Naive thymus-derived CD4-positive, alpha-beta T cell (primary cell): Measurements from ENCODE around the gene AGBL1. TPM values are rescaled to one million over a fixed set of nuclear protein-coding genes. Genes with fewer than 3 reads are reported as not detected.
A peak's percentile ranks its signal among the peaks of the same experiment; 100 is the strongest.

Experiments
- ATAC-seq: fragments of 150-1000 bp; cut with Tn5 transposase; 2 replicates; pipeline ENCODE4 v1.10.0; 2021; ENCODE audit warnings: mild to moderate bottlenecking, moderate library complexity
- CTCF ChIA-PET: fragments of 350-600 bp; sonication (Branson Sonifier 250); formaldehyde crosslinking; loops from one replicate; lab custom pipeline; 2021; ENCODE audit warnings: antibody characterized with exemption; lab: Charles Lee
- POLR2A ChIA-PET: fragments of 350-600 bp; sonication (Branson Sonifier 250); formaldehyde crosslinking; loops from one replicate; lab custom pipeline; 2021; ENCODE audit warnings: antibody characterized with exemption, inconsistent platforms; lab: Charles Lee
- DNase-seq, 9 donors: peaks; one replicate each; pipeline versions ENCODE4 v3.0.0 to v3.0.0-alpha.2; 2020 to 2022; ENCODE audit warnings: mixed read lengths in 1 of 9
- H3K27ac ChIP-seq: one replicate; pipeline ENCODE4 v1.7.0; 2013; ENCODE audit warnings: mild to moderate bottlenecking, low read depth, low read length, moderate library complexity
- H3K27me3 ChIP-seq, 2 donors: one replicate each; pipeline ENCODE4 v1.7.0; 2013; ENCODE audit warnings: low read length in 2 of 2, mild to moderate bottlenecking in 2 of 2, moderate library complexity in 2 of 2; ENCODE audit not compliant: control insufficient read depth in 2 of 2, insufficient read depth in 2 of 2
- H3K36me3 ChIP-seq, 3 experiments: 1 replicate in 2 of 3; 2 replicates in 1 of 3; pipeline ENCODE4 v1.7.0; 2013; ENCODE audit warnings: low read length in 3 of 3, mild to moderate bottlenecking in 3 of 3, moderate library complexity in 1 of 3; ENCODE audit not compliant: insufficient read depth in 3 of 3, control insufficient read depth in 2 of 3
- H3K4me1 ChIP-seq, 2 donors: one replicate each; pipeline ENCODE4 v1.7.0; 2013; ENCODE audit warnings: low read length in 2 of 2, mild to moderate bottlenecking in 2 of 2, moderate library complexity in 1 of 2; ENCODE audit not compliant: control insufficient read depth in 2 of 2, insufficient read depth in 2 of 2
- H3K4me3 ChIP-seq: 2 replicates; pipeline ENCODE4 v1.7.0; 2013; ENCODE audit warnings: mild to moderate bottlenecking, low read length
- H3K9me3 ChIP-seq, 3 experiments: 1 replicate in 2 of 3; 2 replicates in 1 of 3; pipeline ENCODE4 v1.7.0; 2013; ENCODE audit warnings: low read length in 3 of 3; ENCODE audit not compliant: control insufficient read depth in 2 of 3
- H3K27ac Mint-ChIP-seq, 9 donors: one replicate each; pipeline ENCODE4 v1.8.0; 2020 to 2022; ENCODE audit warnings: mixed read lengths in 9 of 9, mild to moderate bottlenecking in 8 of 9, moderate library complexity in 5 of 9, inconsistent platforms in 2 of 9
- H3K27me3 Mint-ChIP-seq, 5 donors: one replicate each; pipeline ENCODE4 v1.8.0; 2021 to 2022; ENCODE audit warnings: mixed read lengths in 5 of 5, mild to moderate bottlenecking in 1 of 5
- H3K36me3 Mint-ChIP-seq, 5 donors: one replicate each; pipeline ENCODE4 v1.8.0; 2020 to 2022; ENCODE audit warnings: mixed read lengths in 5 of 5, mild to moderate bottlenecking in 3 of 5, inconsistent platforms in 1 of 5
- H3K4me1 Mint-ChIP-seq, 7 donors: one replicate each; pipeline ENCODE4 v1.8.0; 2020 to 2022; ENCODE audit warnings: mixed read lengths in 7 of 7, mild to moderate bottlenecking in 3 of 7, inconsistent platforms in 1 of 7
- H3K4me3 Mint-ChIP-seq, 10 donors: one replicate each; pipeline ENCODE4 v1.8.0; 2020 to 2022; ENCODE audit warnings: mild to moderate bottlenecking in 10 of 10, mixed read lengths in 10 of 10, moderate library complexity in 6 of 10, inconsistent platforms in 2 of 10
- H3K9me3 Mint-ChIP-seq, 11 donors: one replicate each; pipeline ENCODE4 v1.8.0; 2020 to 2022; ENCODE audit warnings: mixed read lengths in 11 of 11, mild to moderate bottlenecking in 4 of 11, inconsistent platforms in 1 of 11, moderate library complexity in 1 of 11
- intact Hi-C, 2 donors: fragments of 100-400 bp; cut with micrococcal nuclease; formaldehyde crosslinking; loops; one replicate each; pipeline ENCODE4 v1.15.1; 2023
- polyA plus RNA-seq, 2 donors: library from polyadenylated mRNA; unstranded; fragments of 300-500 nt; fragmentation: Illumina TruSeq; gene quantifications; one replicate each; pipeline ENCODE4 v1.2.3, GENCODE V29; 2021
- total RNA-seq, 6 experiments: library from RNA in 5 of 6; stranded (reverse) in 5 of 6; gene quantifications; 1 replicate in 5 of 6; 2 replicates in 1 of 6; pipeline ENCODE4 v1.2.3 and lab custom pipeline; 2021 to 2026

The AGBL1 gene
- total and polyA plus RNA-seq, 7 experiments from 2014 or later: not detected

DNA sequence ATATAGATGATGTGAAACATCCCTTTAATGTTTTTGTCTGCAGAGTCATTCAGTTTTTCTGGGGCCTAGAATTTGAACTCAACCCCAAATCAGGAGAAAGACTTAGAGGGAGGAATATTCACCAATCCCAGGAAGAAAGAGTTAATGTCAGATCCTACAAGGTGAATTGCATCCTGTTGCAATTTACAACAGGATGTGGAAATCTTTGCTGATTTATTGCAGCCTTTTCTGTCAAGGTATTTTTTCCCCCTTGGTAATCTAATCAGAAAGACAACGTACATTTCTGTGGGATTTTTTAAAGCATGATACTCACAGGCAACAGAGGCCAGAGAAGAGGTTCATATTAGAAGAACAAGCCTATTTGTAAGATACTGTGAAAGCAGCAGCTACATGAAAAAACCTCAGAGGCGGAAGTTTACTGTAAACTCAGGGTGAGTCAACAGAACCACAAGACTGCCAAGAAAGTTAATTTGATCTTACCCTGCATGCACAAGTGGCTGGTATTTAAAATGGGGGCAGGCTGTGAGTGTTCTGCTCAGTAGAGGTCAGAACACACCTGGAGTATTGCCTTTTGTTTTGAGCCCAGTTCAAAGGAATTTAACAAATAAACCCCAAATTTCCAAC, 531.9 kb downstream of the AGBL1 start:
- H3K27me3 Mint-ChIP-seq: peaks cover 0 to 17% (median 0%) of the 10 kb centered on the region in 5 donors
- H3K4me1 Mint-ChIP-seq: peaks cover 31 to 59% (median 51%) of the 10 kb centered on the region in 7 donors
- peak in 2 of 9 donors; percentile 15 to 28 for DNase-seq
- Histone ChIP-seq H3K4me3 (no peak overlapping the region), H3K9me3 (no peaks in the 10 kb centered on the region), H3K4me1 (peaks cover 19 to 52% of the 10 kb centered on the region in 2 donors), H3K36me3 (no peaks in the 10 kb centered on the region), H3K27me3 (no peaks in the 10 kb centered on the region), H3K27ac (no peak overlapping the region)
- H3K36me3 Mint-ChIP-seq: peaks cover 0 to 15% (median 0%) of the 10 kb centered on the region in 5 donors
- POLR2A ChIA-PET: no interaction called here
- CTCF ChIA-PET: no interaction called here
- ATAC-seq: peak; percentile 67
- H3K4me3 Mint-ChIP-seq: peak overlapping the region in 3 of 10 donors; percentile 36 to 48 (median 47)
- H3K9me3 Mint-ChIP-seq: peaks cover 0 to 13% (median 0%) of the 10 kb centered on the region in 11 donors
- peak overlapping the region in 4 of 9 donors; percentile 6 to 68 (median 44) for H3K27ac Mint-ChIP-seq
- intact Hi-C loops: no loop called here

DNA sequence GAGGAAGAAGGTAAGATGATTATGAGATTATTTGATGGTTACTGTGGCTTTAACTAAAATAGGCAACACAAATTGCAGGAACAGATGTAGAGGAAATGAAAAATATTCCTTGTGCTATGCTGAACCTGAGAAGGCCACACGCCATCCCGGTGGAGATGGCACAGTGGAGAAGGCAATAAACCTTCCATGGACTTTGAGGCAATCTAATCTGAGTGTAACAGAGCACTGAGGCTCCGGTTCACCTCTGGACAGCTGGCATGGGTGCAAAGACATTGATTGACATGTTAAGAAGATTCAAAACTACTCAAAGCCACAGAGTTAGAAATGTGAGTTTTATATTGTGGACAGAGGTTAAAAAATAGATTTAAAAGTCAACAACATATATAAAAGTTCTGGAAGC, 535.7 kb downstream of the AGBL1 start:
- no peak overlapping the region for H3K27ac ChIP-seq
- H3K4me1 Mint-ChIP-seq: peaks cover 33 to 85% (median 68%) of the 10 kb centered on the region in 7 donors
- no peaks in the 10 kb centered on the region for H3K27me3 ChIP-seq
- ATAC-seq (no peak), DNase-seq (no peak)
- H3K27ac Mint-ChIP-seq: peak overlapping the region; percentile 3 to 77 (median 22)
- POLR2A ChIA-PET: no interaction called here
- H3K9me3 Mint-ChIP-seq: peaks cover 0 to 11% (median 0%) of the 10 kb centered on the region in 11 donors
- intact Hi-C loops: loop anchor here (2.0 to 5.0 kb wide), 2 partner anchors 37 kb away; no protein-coding TSS in a partner anchor
- no peaks in the 10 kb centered on the region for H3K27me3 Mint-ChIP-seq
- H3K36me3 ChIP-seq: no peaks in the 10 kb centered on the region
- peak overlapping the region; percentile 3 for H3K4me3 ChIP-seq
- CTCF ChIA-PET: no interaction called here
- H3K4me1 ChIP-seq: peaks cover 26 to 60% of the 10 kb centered on the region in 2 donors
- peak overlapping the region; percentile 14 to 73 (median 58) for H3K4me3 Mint-ChIP-seq
- peaks cover 0 to 13% (median 0%) of the 10 kb centered on the region in 5 donors for H3K36me3 Mint-ChIP-seq
- no peaks in the 10 kb centered on the region for H3K9me3 ChIP-seq

DNA sequence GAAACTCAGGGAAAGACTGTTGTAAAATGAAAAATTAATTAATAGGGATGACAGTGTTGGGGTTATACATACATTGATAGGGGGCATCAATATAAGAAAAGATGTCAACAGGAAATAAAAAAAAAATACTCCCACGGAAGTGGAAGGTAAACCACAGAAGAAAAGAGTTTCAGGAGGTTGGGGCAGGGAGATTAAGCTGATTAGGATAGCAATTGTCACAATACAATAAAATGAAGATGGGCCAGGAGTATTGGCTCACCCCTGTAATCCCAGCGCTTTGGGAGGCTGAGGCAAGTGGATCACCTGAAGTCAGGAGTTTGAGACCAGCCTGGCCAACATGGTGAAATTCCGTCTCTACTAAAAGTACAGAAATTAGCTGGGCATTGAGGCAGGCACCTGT, 536.1 kb downstream of the AGBL1 start:
- CTCF ChIA-PET: interaction anchor here (0.6 kb wide), 1 partner anchor 1287 kb away, joined by 3 read pairs; no protein-coding TSS in a partner anchor
- Mint-ChIP-seq H3K27ac (peak overlapping the region in 8 of 9 donors; percentile 3 to 77 (median 28)), H3K27me3 (peaks cover 0 to under 1% (median 0%) of the 10 kb centered on the region in 5 donors), H3K4me3 (peak overlapping the region in 9 of 10 donors; percentile 14 to 73 (median 60)), H3K4me1 (peaks cover 34 to 87% (median 72%) of the 10 kb centered on the region in 7 donors), H3K36me3 (peaks cover 0 to 13% (median 0%) of the 10 kb centered on the region in 5 donors), H3K9me3 (peaks cover 0 to 11% (median 0%) of the 10 kb centered on the region in 11 donors)
- ATAC-seq (no peak), DNase-seq (peak in 4 of 9 donors; percentile 3 to 27 (median 10))
- H3K4me1 ChIP-seq: peaks cover 26 to 57% of the 10 kb centered on the region in 2 donors
- H3K27me3 ChIP-seq: no peaks in the 10 kb centered on the region
- intact Hi-C loops: loop anchor here (2.0 to 5.0 kb wide), 2 partner anchors 36 to 37 kb away; no protein-coding TSS in a partner anchor
- no peaks in the 10 kb centered on the region for H3K9me3 ChIP-seq
- no peaks in the 10 kb centered on the region for H3K36me3 ChIP-seq
- H3K4me3 ChIP-seq: peak overlapping the region; percentile 3
- H3K27ac ChIP-seq: no peak overlapping the region
- POLR2A ChIA-PET: no interaction called here

DNA sequence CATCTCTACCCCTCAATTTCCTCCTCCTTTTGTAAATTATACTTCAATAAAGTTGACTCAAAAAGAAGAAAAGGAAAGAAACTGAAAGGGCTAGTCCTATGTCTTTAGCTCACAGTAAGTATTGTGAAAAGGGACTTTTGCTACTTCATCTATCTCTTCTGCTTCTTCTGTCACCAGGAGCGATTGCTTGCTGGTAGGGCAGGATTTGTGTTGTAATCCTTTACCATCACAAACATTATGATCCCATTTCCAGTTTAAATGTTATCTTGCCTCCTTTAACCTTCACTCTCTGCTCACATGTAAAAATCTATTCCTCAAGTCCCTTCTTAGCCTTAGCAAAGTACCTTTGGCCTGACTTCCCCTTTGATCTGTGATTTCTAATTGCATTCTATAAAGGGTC, 537.1 kb downstream of the AGBL1 start:
- H3K36me3 Mint-ChIP-seq: peaks cover 0 to 13% (median 0%) of the 10 kb centered on the region in 5 donors
- peak overlapping the region in 7 of 10 donors; percentile 11 to 69 (median 52) for H3K4me3 Mint-ChIP-seq
- intact Hi-C loops: loop anchor here in 1 of 2 donors (5.0 kb wide), 1 partner anchor 36 kb away; no protein-coding TSS in a partner anchor
- no peak for DNase-seq
- H3K27ac Mint-ChIP-seq: peak overlapping the region in 5 of 9 donors; percentile 5 to 77 (median 28)
- Histone ChIP-seq H3K27ac (no peak overlapping the region), H3K4me1 (peaks cover 24 to 48% of the 10 kb centered on the region in 2 donors), H3K4me3 (no peak overlapping the region), H3K27me3 (no peaks in the 10 kb centered on the region), H3K9me3 (no peaks in the 10 kb centered on the region), H3K36me3 (no peaks in the 10 kb centered on the region)
- peaks cover 0 to 11% (median 0%) of the 10 kb centered on the region in 11 donors for H3K9me3 Mint-ChIP-seq
- POLR2A ChIA-PET: no interaction called here
- H3K4me1 Mint-ChIP-seq: peaks cover 26 to 81% (median 66%) of the 10 kb centered on the region in 7 donors
- peaks cover 0 to 4% (median 0%) of the 10 kb centered on the region in 5 donors for H3K27me3 Mint-ChIP-seq
- no peak for ATAC-seq
- CTCF ChIA-PET: interaction anchor here (0.7 kb wide), 1 partner anchor 65 kb away, joined by 4 read pairs; no protein-coding TSS in a partner anchor

DNA sequence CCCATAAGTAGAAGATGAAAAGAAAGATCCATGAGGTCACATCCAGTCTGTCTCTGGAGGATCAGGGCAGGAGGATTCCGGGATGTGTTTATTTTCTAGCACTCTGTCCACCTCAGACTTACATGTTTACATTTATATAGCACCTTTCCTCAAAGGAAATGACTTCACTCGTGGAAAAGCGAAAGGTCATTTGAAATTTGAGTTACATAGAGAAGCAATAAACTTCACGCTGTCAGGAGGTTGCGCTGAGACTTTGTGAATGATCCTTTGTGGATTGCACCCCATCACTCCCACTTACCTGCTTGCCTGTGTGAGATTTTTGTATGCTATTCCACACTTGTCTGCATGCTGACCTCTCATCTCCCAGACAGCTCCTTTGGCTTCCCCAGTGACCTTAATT, 540.5 kb downstream of the AGBL1 start:
- ChIA-PET CTCF (no interaction called here), POLR2A (no interaction called here)
- ATAC-seq (no peak), DNase-seq (no peak)
- Histone ChIP-seq H3K27ac (no peak overlapping the region), H3K36me3 (no peaks in the 10 kb centered on the region), H3K9me3 (no peaks in the 10 kb centered on the region), H3K27me3 (no peaks in the 10 kb centered on the region), H3K4me1 (peaks cover 15 to 27% of the 10 kb centered on the region in 2 donors), H3K4me3 (no peak overlapping the region)
- intact Hi-C loops: no loop called here
- Mint-ChIP-seq H3K4me1 (peaks cover 19 to 61% (median 41%) of the 10 kb centered on the region in 7 donors), H3K27me3 (peaks cover 0 to 4% (median 0%) of the 10 kb centered on the region in 5 donors), H3K9me3 (peaks cover 0 to 3% (median 0%) of the 10 kb centered on the region in 11 donors), H3K4me3 (peak overlapping the region in 2 of 10 donors; percentile 23 to 27), H3K36me3 (peaks cover 0 to 5% (median 0%) of the 10 kb centered on the region in 5 donors), H3K27ac (no peak overlapping the region)

DNA sequence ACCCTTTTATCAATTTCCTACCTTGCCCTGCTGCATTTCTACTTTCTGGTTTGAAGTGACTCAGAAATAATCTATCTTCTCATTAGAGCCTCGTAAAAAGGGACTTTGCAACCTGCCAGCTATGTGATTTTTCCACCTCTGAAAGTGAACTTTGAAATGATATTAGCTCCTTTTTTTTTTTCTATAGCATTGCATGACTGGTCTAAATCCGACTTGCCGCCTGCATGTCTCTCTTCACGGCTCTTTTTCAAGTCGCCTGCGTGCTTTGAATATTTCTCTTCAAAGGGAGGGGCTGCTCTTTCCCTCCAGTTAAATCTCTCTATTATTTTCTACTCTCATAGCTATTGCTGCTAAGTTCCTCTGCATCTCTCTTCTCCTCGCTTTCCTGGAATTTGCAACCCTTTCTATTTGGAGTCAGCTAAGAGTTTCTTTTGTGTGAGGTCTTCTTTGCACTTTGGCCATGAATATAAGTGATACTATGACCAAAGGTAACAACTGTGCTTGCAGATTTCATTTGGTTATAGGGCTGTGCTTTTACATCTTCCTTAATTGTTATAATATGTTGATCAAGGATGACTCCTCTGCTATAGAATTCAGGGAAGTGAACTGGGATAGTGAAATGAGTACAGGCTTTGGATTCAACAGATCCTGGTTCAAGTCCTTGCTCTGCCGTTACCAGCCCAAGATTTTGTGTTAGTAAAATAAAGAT, 541.1 kb downstream of the AGBL1 start:
- Histone ChIP-seq H3K4me1 (peaks cover 10 to 21% of the 10 kb centered on the region in 2 donors), H3K27me3 (no peaks in the 10 kb centered on the region), H3K36me3 (no peaks in the 10 kb centered on the region), H3K27ac (no peak overlapping the region), H3K4me3 (no peak overlapping the region), H3K9me3 (no peaks in the 10 kb centered on the region)
- Mint-ChIP-seq H3K27ac (peak overlapping the region in 1 of 9 donors; percentile 59), H3K4me1 (peaks cover 13 to 54% (median 38%) of the 10 kb centered on the region in 7 donors), H3K36me3 (peaks cover 0 to 4% (median 0%) of the 10 kb centered on the region in 5 donors), H3K4me3 (peak overlapping the region in 4 of 10 donors; percentile 7 to 27 (median 25)), H3K9me3 (peaks cover 0 to 2% (median 0%) of the 10 kb centered on the region in 11 donors), H3K27me3 (peaks cover 0 to 4% (median 0%) of the 10 kb centered on the region in 5 donors)
- ChIA-PET POLR2A (no interaction called here), CTCF (no interaction called here)
- intact Hi-C loops: no loop called here
- DNase-seq (no peak), ATAC-seq (no peak)
